ENCODE data around the gene SLC20A1. TPM values are rescaled to one million over a fixed set of nuclear protein-coding genes. Genes with fewer than 3 reads are reported as not detected.
A peak's percentile ranks its signal among the peaks of the same experiment; 100 is the strongest.

The SLC20A1 gene
- total RNA-seq, 1 experiment from 2014 or later = 99.9 TPM

- Histone ChIP-seq H3K9me2 (ENCODE audit: insufficient read depth) (no peaks in the 10 kb centered on the region), H2AFZ (no peak overlapping the region), H3K27ac (peak overlapping the region; percentile 77), H3F3A (ENCODE audit: insufficient read depth, low read depth) (peaks cover 37% of the 10 kb centered on the region), H3K4me2 (peak overlapping the region; percentile 60), H3K9me3 (ENCODE audit: insufficient read depth, low read depth) (no peaks in the 10 kb centered on the region), H3K36me3 (ENCODE audit: low read depth) (no peaks in the 10 kb centered on the region), H3K4me1 (replicated peaks; ENCODE audit: insufficient read depth) (peaks cover 46% of the 10 kb centered on the region), H3K79me2 (ENCODE audit: low read depth) (no peaks in the 10 kb centered on the region), H3K4me3 (peak overlapping the region; percentile 12; the same call in 1 of the 2 replicates), H4K20me1 (ENCODE audit: insufficient read depth) (no peaks in the 10 kb centered on the region), H3K27me3 (ENCODE audit: insufficient read depth, low read depth) (no peaks in the 10 kb centered on the region)
- peak; percentile 88 to 96 for DNase-seq
- TF ChIP-seq, protein P1, sequence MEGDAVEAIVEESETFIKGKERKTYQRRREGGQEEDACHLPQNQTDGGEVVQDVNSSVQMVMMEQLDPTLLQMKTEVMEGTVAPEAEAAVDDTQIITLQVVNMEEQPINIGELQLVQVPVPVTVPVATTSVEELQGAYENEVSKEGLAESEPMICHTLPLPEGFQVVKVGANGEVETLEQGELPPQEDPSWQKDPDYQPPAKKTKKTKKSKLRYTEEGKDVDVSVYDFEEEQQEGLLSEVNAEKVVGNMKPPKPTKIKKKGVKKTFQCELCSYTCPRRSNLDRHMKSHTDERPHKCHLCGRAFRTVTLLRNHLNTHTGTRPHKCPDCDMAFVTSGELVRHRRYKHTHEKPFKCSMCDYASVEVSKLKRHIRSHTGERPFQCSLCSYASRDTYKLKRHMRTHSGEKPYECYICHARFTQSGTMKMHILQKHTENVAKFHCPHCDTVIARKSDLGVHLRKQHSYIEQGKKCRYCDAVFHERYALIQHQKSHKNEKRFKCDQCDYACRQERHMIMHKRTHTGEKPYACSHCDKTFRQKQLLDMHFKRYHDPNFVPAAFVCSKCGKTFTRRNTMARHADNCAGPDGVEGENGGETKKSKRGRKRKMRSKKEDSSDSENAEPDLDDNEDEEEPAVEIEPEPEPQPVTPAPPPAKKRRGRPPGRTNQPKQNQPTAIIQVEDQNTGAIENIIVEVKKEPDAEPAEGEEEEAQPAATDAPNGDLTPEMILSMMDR (conservative IDR thresholded peaks at IDR 0.05) = no peak
- TF ChIP-seq EZH2 (IDR thresholded peaks at IDR 0.05; ENCODE audit: low read depth) = no peak
- intact Hi-C loops (cut with micrococcal nuclease; ENCODE audit: unreplicated experiment) = loop anchor here (1.0 to 2.0 kb wide), 3 partner anchors 34 to 66 kb away; partner anchors contain the start of gene SLC20A1
- POLR2A ChIA-PET (ENCODE audit: unreplicated experiment) = interaction anchor here (0.6 to 0.9 kb wide), 5 partner anchors 23 to 439 kb away, joined by 3 to 7 read pairs (median 5); no protein-coding TSS in a partner anchor
- BruUV-seq (replicated peaks) = no TSS peak
- CTCF ChIA-PET = interaction anchor here (0.8 to 1.2 kb wide), 4 partner anchors 26 to 92 kb away, joined by 4 to 11 read pairs (median 6); no protein-coding TSS in a partner anchor
These were observed 46.8 kb downstream of the SLC20A1 start for GRCh38 chr2:112692495-112692911.

- Histone ChIP-seq H3K9me2 (ENCODE audit: insufficient read depth) (no peaks in the 10 kb centered on the region), H3F3A (ENCODE audit: insufficient read depth, low read depth) (peaks cover 33% of the 10 kb centered on the region), H2AFZ (no peak overlapping the region), H3K36me3 (ENCODE audit: low read depth) (no peaks in the 10 kb centered on the region), H3K27ac (peak overlapping the region; percentile 77), H3K9me3 (ENCODE audit: insufficient read depth, low read depth) (no peaks in the 10 kb centered on the region), H3K4me2 (peak overlapping the region; percentile 60), H3K27me3 (ENCODE audit: insufficient read depth, low read depth) (no peaks in the 10 kb centered on the region), H3K4me1 (replicated peaks; ENCODE audit: insufficient read depth) (peaks cover 42% of the 10 kb centered on the region), H4K20me1 (ENCODE audit: insufficient read depth) (no peaks in the 10 kb centered on the region), H3K79me2 (ENCODE audit: low read depth) (no peaks in the 10 kb centered on the region), H3K4me3 (peak overlapping the region; percentile 12; the same call in 1 of the 2 replicates)
- DNase-seq = peak; percentile 25 to 41
- intact Hi-C loops (cut with micrococcal nuclease; ENCODE audit: unreplicated experiment) = loop anchor here (1.0 to 2.0 kb wide), 3 partner anchors 34 to 66 kb away; partner anchors contain the start of gene SLC20A1
- CTCF ChIA-PET = interaction anchor here (0.8 to 1.2 kb wide), 4 partner anchors 26 to 93 kb away, joined by 4 to 11 read pairs (median 6); no protein-coding TSS in a partner anchor
- no peak for TF ChIP-seq EZH2 (IDR thresholded peaks at IDR 0.05; ENCODE audit: low read depth)
- TF ChIP-seq, protein P1 (conservative IDR thresholded peaks at IDR 0.05) = no peak
- TSS peak; percentile 80 for BruUV-seq (replicated peaks)
- POLR2A ChIA-PET (ENCODE audit: unreplicated experiment) = interaction anchor here (0.8 to 0.9 kb wide), 3 partner anchors 23 to 230 kb away, joined by 5 to 7 read pairs (median 5); no protein-coding TSS in a partner anchor
These were observed 47.2 kb downstream of the SLC20A1 start for GRCh38 chr2:112692918-112693317.

DNA sequence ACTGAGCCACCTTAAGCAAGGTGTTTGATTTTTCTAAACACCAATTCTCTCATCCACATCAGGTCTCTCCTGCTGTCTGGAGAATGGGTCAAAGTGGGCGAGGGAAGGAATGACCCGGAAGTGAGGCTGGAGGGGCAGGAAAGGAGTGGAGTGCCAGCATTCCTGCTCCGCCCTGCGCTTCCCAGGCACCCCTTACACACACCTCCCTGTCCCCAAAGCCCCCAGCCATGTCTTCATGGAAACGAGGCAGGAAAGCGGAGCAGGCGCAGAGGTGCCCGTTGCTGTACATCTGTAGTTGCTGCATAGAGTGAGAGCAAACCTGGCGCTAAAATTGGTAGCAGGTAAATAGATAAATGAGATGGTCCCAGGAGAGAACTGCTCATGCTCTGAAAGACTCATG is 47.9 kb downstream of the SLC20A1 start:
- H3K4me2 ChIP-seq = no peak overlapping the region
- no peaks in the 10 kb centered on the region for H3K9me2 ChIP-seq (ENCODE audit: insufficient read depth)
- H4K20me1 ChIP-seq (ENCODE audit: insufficient read depth) = no peaks in the 10 kb centered on the region
- no peak for DNase-seq
- H3K9me3 ChIP-seq (ENCODE audit: insufficient read depth, low read depth) = no peaks in the 10 kb centered on the region
- H3F3A ChIP-seq (ENCODE audit: insufficient read depth, low read depth) = peaks cover 29% of the 10 kb centered on the region
- H3K27me3 ChIP-seq (ENCODE audit: insufficient read depth, low read depth) = no peaks in the 10 kb centered on the region
- H2AFZ ChIP-seq = no peak overlapping the region
- H3K79me2 ChIP-seq (ENCODE audit: low read depth) = no peaks in the 10 kb centered on the region
- BruUV-seq (replicated peaks) = no TSS peak
- H3K4me3 ChIP-seq = no peak overlapping the region
- TF ChIP-seq, protein P1 (conservative IDR thresholded peaks at IDR 0.05) = no peak
- no peak for TF ChIP-seq EZH2 (IDR thresholded peaks at IDR 0.05; ENCODE audit: low read depth)
- H3K27ac ChIP-seq = peak overlapping the region; percentile 77
- peaks cover 35% of the 10 kb centered on the region for H3K4me1 ChIP-seq (replicated peaks; ENCODE audit: insufficient read depth)
- intact Hi-C loops (cut with micrococcal nuclease; ENCODE audit: unreplicated experiment) = loop anchor here (2.0 kb wide), 2 partner anchors 33 to 67 kb away; no protein-coding TSS in a partner anchor
- POLR2A ChIA-PET (ENCODE audit: unreplicated experiment) = no interaction called here
- CTCF ChIA-PET = interaction anchor here (0.7 kb wide), 1 partner anchor 31 kb away, joined by 3 read pairs; no protein-coding TSS in a partner anchor
- H3K36me3 ChIP-seq (ENCODE audit: low read depth) = no peaks in the 10 kb centered on the region
